ENCODE results near the gene KCNK3.

The KCNK3 gene

GRCh38 chr2:26692897-26693849 is 651 bp downstream of the KCNK3 start:
- DNase-seq: no peak

- no peak for DNase-seq
Observed at GRCh38 chr2:26694001-26694400, 1.5 kb downstream of the KCNK3 start.

- no peak for DNase-seq
Observed at GRCh38 chr2:26696351-26696816, 3.9 kb downstream of the KCNK3 start.

- DNase-seq: no peak
Observed at GRCh38 chr2:26697425-26697824, 4.9 kb downstream of the KCNK3 start.

GRCh38 chr2:26699295-26699694 is 6.8 kb downstream of the KCNK3 start:
- DNase-seq: no peak

GRCh38 chr2:26700078-26700477 is 7.6 kb downstream of the KCNK3 start:
- no peak for DNase-seq

- DNase-seq: no peak
Observed at GRCh38 chr2:26701596-26701995, 9.1 kb downstream of the KCNK3 start.

- no peak for DNase-seq
Observed at GRCh38 chr2:26702025-26702424, 9.5 kb downstream of the KCNK3 start.

- no peak for DNase-seq
Observed at GRCh38 chr2:26704441-26704977, 12.0 kb downstream of the KCNK3 start.

GRCh38 chr2:26705126-26705525 is 12.6 kb downstream of the KCNK3 start:
- no peak for DNase-seq

GRCh38 chr2:26706093-26706492 is 13.6 kb downstream of the KCNK3 start:
- no peak for DNase-seq

GRCh38 chr2:26706616-26707473 is 14.3 kb downstream of the KCNK3 start:
- DNase-seq: no peak

GRCh38 chr2:26707747-26708146 is 15.2 kb downstream of the KCNK3 start:
- DNase-seq: no peak

- no peak for DNase-seq
Observed at GRCh38 chr2:26708457-26708856, 15.9 kb downstream of the KCNK3 start.

- DNase-seq: no peak
Observed at GRCh38 chr2:26709323-26710110, 17.0 kb downstream of the KCNK3 start.

GRCh38 chr2:26710145-26710544 is 17.6 kb downstream of the KCNK3 start:
- DNase-seq: no peak

- DNase-seq: no peak
Observed at GRCh38 chr2:26710743-26711456, 18.4 kb downstream of the KCNK3 start.

GRCh38 chr2:26711457-26712161 is 19.1 kb downstream of the KCNK3 start:
- DNase-seq: no peak

GRCh38 chr2:26712486-26713465 is 20.3 kb downstream of the KCNK3 start:
- no peak for DNase-seq

Data from CD4-positive, alpha-beta T cell treated with Interleukin-15 for 1 hour (primary cell).